LHCN-M2 (cell line): ENCODE measurements around the gene ALDH1A2. TPM values are rescaled to one million over a fixed set of nuclear protein-coding genes. Genes with fewer than 3 reads are reported as not detected.

Source experiments
- total RNA-seq: library from RNA; depleted of rRNA; stranded (reverse); fragments of >200 nt; gene quantifications from 2 replicates; pipeline ENCODE4 v1.2.3, GENCODE V29; 2014; rRNA removed

ALDH1A2 gene
- total RNA-seq, 1 experiment from 2014 or later, result 0.46 TPM

Other genes starting within 250 kb of the ALDH1A2 start
- not detected in 2 replicates for gene AQP9, start 72.7 kb upstream of the ALDH1A2 start, total RNA-seq